GM12878 (cell line): ENCODE results near the gene RGS6.

Experiments used
- CEBPB ChIP-seq, 2 experiments: fragments of 150-350 bp in 1 of 2; IDR thresholded peaks; 2 replicates each; pipeline ENCODE4 v1.6.1; 2012 to 2014; ENCODE audit warnings: low read depth in 2 of 2, low read length in 2 of 2, borderline replicate concordance in 1 of 2, inconsistent platforms in 1 of 2
- CHD1 ChIP-seq: IDR thresholded peaks from 2 replicates; pipeline ENCODE4 v1.6.1; 2012; ENCODE audit warnings: low read depth, low read length, improper control_type of control experiment
- CHD4 ChIP-seq: fragments of 200-600 bp; sonication (generic); IDR thresholded peaks from 2 replicates; pipeline ENCODE4 v1.6.1; 2016; ENCODE audit warnings: mild to moderate bottlenecking
- CTCF ChIP-seq, 3 experiments: IDR thresholded peaks in 2 of 3; conservative IDR thresholded peaks in 1 of 3; 2 replicates each; pipeline ENCODE4 v1.5.1; 2011; ENCODE audit warnings: low read depth in 3 of 3, low read length in 3 of 3, mild to moderate bottlenecking in 3 of 3, control low read depth in 2 of 3, moderate library complexity in 2 of 3, inconsistent platforms in 1 of 3, mixed read lengths in 1 of 3; ENCODE audit not compliant: control insufficient read depth in 2 of 3, insufficient read depth in 1 of 3; ENCODE audit errors: extremely low read depth in 1 of 3
- GATAD2B ChIP-seq: fragments of 450-650 bp; conservative IDR thresholded peaks from 2 replicates; pipeline ENCODE4 v1.6.1; 2017; ENCODE audit warnings: low read depth, mild to moderate bottlenecking, moderate library complexity
- MYB ChIP-seq: fragments of 150-350 bp; IDR thresholded peaks from 2 replicates; pipeline ENCODE4 v1.6.1; 2014; ENCODE audit warnings: mild to moderate bottlenecking, low read depth, low read length, borderline replicate concordance
- POLR2A ChIP-seq: IDR thresholded peaks from 2 replicates; pipeline ENCODE4 v1.6.1; 2011; ENCODE audit warnings: low read depth, mild to moderate bottlenecking, low read length
- RCOR1 ChIP-seq: conservative IDR thresholded peaks from 2 replicates; pipeline ENCODE4 v1.6.1; 2012; ENCODE audit warnings: low read depth, low read length, improper control_type of control experiment
- RFX5 ChIP-seq: IDR thresholded peaks from 2 replicates; pipeline ENCODE4 v1.6.1; 2011; ENCODE audit warnings: low read depth, low read length, improper control_type of control experiment
- TAF1 ChIP-seq: IDR thresholded peaks from 2 replicates; pipeline ENCODE4 v1.6.1; 2011; ENCODE audit warnings: mild to moderate bottlenecking, low read depth, low read length, borderline replicate concordance
- ZNF384 ChIP-seq: IDR thresholded peaks from 2 replicates; pipeline ENCODE4 v1.6.1; 2012; ENCODE audit warnings: low read depth, mild to moderate bottlenecking, low read length, improper control_type of control experiment, borderline replicate concordance
- TF ChIP-seq, protein P1 (sequence below): IDR thresholded peaks from 2 replicates; pipeline ENCODE4 v1.6.1; 2011; ENCODE audit warnings: low read depth, mild to moderate bottlenecking, low read length, moderate library complexity, borderline replicate concordance; ENCODE audit errors: extremely low read depth

- TF ChIP-seq CTCF (IDR thresholded peaks at IDR 0.05 in 2 of 3, conservative IDR thresholded peaks at IDR 0.05 in 1 of 3; ENCODE audit: control insufficient read depth in 2 of 3, extremely low read depth in 1 of 3, insufficient read depth in 1 of 3, low read depth in 3 of 3, low read length in 3 of 3) (no peak), TAF1 (no peak), POLR2A (no peak), MYB (no peak), ZNF384 (no peak), CEBPB (IDR thresholded peaks at IDR 0.05; ENCODE audit: borderline replicate concordance in 1 of 2, low read depth in 2 of 2, low read length in 2 of 2) (no peak), CHD1 (no peak), RCOR1 (no peak), GATAD2B (no peak), RFX5 (no peak), CHD4 (no peak)
- TF ChIP-seq, protein P1, sequence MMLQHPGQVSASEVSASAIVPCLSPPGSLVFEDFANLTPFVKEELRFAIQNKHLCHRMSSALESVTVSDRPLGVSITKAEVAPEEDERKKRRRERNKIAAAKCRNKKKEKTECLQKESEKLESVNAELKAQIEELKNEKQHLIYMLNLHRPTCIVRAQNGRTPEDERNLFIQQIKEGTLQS: no peak
Observed at GRCh38 chr14:72369106-72369505, 436.9 kb downstream of the RGS6 start.
